Osteoblast (primary cell): ENCODE results near the gene INPP4B. TPM values are rescaled to one million over a fixed set of nuclear protein-coding genes. Genes with fewer than 3 reads are reported as not detected.

Source experiments
- DNase-seq: peaks from one replicate; pipeline ENCODE4 v3.0.0; 2011; ENCODE audit warnings: low spot score, mixed read lengths; ENCODE audit not compliant: insufficient read length; ENCODE audit errors: missing footprints
- H2AFZ ChIP-seq: 2 replicates; pipeline ENCODE4 v1.6.0; 2011; ENCODE audit warnings: mild to moderate bottlenecking, low read length
- H3K27ac ChIP-seq: 2 replicates; pipeline ENCODE4 v1.5.1; 2011; ENCODE audit warnings: mild to moderate bottlenecking, low read depth, low read length, moderate library complexity
- H3K27me3 ChIP-seq: 2 replicates; pipeline ENCODE4 v1.6.0; 2012; ENCODE audit warnings: mild to moderate bottlenecking, control low read depth, inconsistent platforms, low read length, moderate library complexity; ENCODE audit not compliant: insufficient read depth
- H3K36me3 ChIP-seq: 2 replicates; pipeline ENCODE4 v1.5.1; 2011; ENCODE audit warnings: mild to moderate bottlenecking, low read length, control low read depth, moderate library complexity; ENCODE audit not compliant: insufficient read depth
- H3K4me1 ChIP-seq: 2 replicates; pipeline ENCODE4 v1.5.1; 2011; ENCODE audit warnings: mild to moderate bottlenecking, low read length, control low read depth, moderate library complexity; ENCODE audit not compliant: insufficient read depth
- H3K4me2 ChIP-seq: 2 replicates; pipeline ENCODE4 v1.6.0; 2011; ENCODE audit warnings: mild to moderate bottlenecking, low read length; ENCODE audit not compliant: insufficient read depth
- H3K4me3 ChIP-seq: fragments of 200-600 bp; sonication (generic); 3 replicates; pipeline ENCODE4 v1.5.1; 2012; ENCODE audit warnings: mild to moderate bottlenecking, low read length, inconsistent platforms; ENCODE audit not compliant: insufficient read depth
- H3K79me2 ChIP-seq: 2 replicates; pipeline ENCODE4 v1.6.0; 2012; ENCODE audit warnings: mild to moderate bottlenecking, low read length, control low read depth, inconsistent platforms; ENCODE audit not compliant: insufficient read depth
- H3K9me3 ChIP-seq: 2 replicates; pipeline ENCODE4 v1.5.1; 2011; ENCODE audit warnings: low read depth, low read length, control low read depth
- H4K20me1 ChIP-seq: 2 replicates; pipeline ENCODE4 v1.6.0; 2012; ENCODE audit warnings: mild to moderate bottlenecking, low read length, control low read depth; ENCODE audit not compliant: insufficient read depth
- CTCF ChIP-seq: IDR thresholded peaks from 2 replicates; pipeline ENCODE4 v1.5.1; 2011; ENCODE audit warnings: mild to moderate bottlenecking, low read depth, low read length, moderate library complexity; ENCODE audit errors: extremely low read depth
- total RNA-seq: library from RNA; depleted of rRNA; stranded (reverse); fragments of >200 nt; gene quantifications from 2 replicates; pipeline ENCODE4 v1.2.3, GENCODE V29; 2012

Gene INPP4B
- total RNA-seq, 1 donor, result 11.6 TPM

DNA sequence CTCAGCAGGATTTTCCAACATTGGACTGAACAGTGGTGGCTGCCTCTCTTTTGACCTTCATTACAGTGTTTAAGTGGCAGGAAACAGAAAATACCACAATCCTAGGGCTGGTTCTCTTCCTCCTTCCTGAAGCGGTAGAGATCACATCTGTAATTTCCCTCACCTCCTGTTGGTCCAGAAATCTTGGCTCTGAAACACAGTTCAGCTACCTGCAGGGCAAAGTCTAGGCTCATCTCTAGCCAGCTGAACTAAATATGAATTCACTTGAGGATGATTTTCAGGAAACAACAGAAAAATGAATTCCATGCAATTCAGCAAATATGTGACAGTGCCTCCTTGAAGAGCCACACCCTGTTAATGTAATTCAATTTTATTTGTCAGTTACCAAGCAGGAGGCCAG, 531.9 kb downstream of the INPP4B start:
- Histone ChIP-seq H3K79me2 (no peaks in the 10 kb centered on the region), H4K20me1 (no peaks in the 10 kb centered on the region), H3K36me3 (no peaks in the 10 kb centered on the region), H3K27ac (no peak overlapping the region), H3K4me1 (no peaks in the 10 kb centered on the region), H3K4me2 (no peak overlapping the region), H3K9me3 (no peaks in the 10 kb centered on the region), H3K4me3 (no peak overlapping the region), H2AFZ (no peak overlapping the region), H3K27me3 (no peaks in the 10 kb centered on the region)
- DNase-seq, result no peak
- TF ChIP-seq CTCF, result no peak

GRCh38 chr4:142312391-142312790, 533.7 kb downstream of the INPP4B start:
- no peaks in the 10 kb centered on the region for H3K4me1 ChIP-seq
- TF ChIP-seq CTCF, result no peak
- no peaks in the 10 kb centered on the region for H3K9me3 ChIP-seq
- H3K27ac ChIP-seq, result no peak overlapping the region
- DNase-seq, result no peak
- no peaks in the 10 kb centered on the region for H3K36me3 ChIP-seq
- no peaks in the 10 kb centered on the region for H4K20me1 ChIP-seq
- no peak overlapping the region for H3K4me3 ChIP-seq
- no peak overlapping the region for H3K4me2 ChIP-seq
- no peaks in the 10 kb centered on the region for H3K27me3 ChIP-seq
- no peaks in the 10 kb centered on the region for H3K79me2 ChIP-seq
- H2AFZ ChIP-seq, result no peak overlapping the region

- Histone ChIP-seq H3K27me3 (no peaks in the 10 kb centered on the region), H3K4me3 (no peak overlapping the region), H3K9me3 (no peaks in the 10 kb centered on the region), H3K4me1 (no peaks in the 10 kb centered on the region), H3K79me2 (no peaks in the 10 kb centered on the region), H3K4me2 (no peak overlapping the region), H2AFZ (no peak overlapping the region), H4K20me1 (no peaks in the 10 kb centered on the region), H3K36me3 (no peaks in the 10 kb centered on the region), H3K27ac (no peak overlapping the region)
- TF ChIP-seq CTCF, result no peak
- no peak for DNase-seq
These were observed 534.2 kb downstream of the INPP4B start for GRCh38 chr4:142311916-142312315.

- Histone ChIP-seq H4K20me1 (no peaks in the 10 kb centered on the region), H2AFZ (no peak overlapping the region), H3K4me1 (no peaks in the 10 kb centered on the region), H3K9me3 (no peaks in the 10 kb centered on the region), H3K4me3 (no peak overlapping the region), H3K79me2 (no peaks in the 10 kb centered on the region), H3K27ac (no peak overlapping the region), H3K27me3 (no peaks in the 10 kb centered on the region), H3K36me3 (no peaks in the 10 kb centered on the region), H3K4me2 (no peak overlapping the region)
- DNase-seq, result no peak
- no peak for TF ChIP-seq CTCF
These were observed 536.3 kb downstream of the INPP4B start for GRCh38 chr4:142309772-142310171.
